HepG2 (cell line): Measurements from ENCODE around the gene FGF14. TPM values are rescaled to one million over a fixed set of nuclear protein-coding genes. Genes with fewer than 3 reads are reported as not detected.

Source experiments
- ATAC-seq: fragments of 200-7000 bp; cut with Tn5 transposase; 3 replicates; pipeline ENCODE4 v1.9.1; 2020; ENCODE audit warnings: mild to moderate bottlenecking, moderate library complexity
- BruUV-seq: library from RNA; stranded (reverse); fragments of 400-500 nt; replicated peaks from 2 replicates; lab custom pipeline; 2021; lab: Mats Ljungman, UMichigan
- CTCF ChIA-PET: fragments of 300-600 bp; formaldehyde crosslinking; extraction: SDS; loops from one replicate; lab custom pipeline; 2021; ENCODE audit warnings: low total read pairs, inconsistent platforms, low intra/inter-chr PET ratio; lab: Yijun Ruan, JAX
- POLR2A ChIA-PET: fragments of 350-600 bp; sonication (Branson Sonifier 250); formaldehyde crosslinking; loops from one replicate; lab custom pipeline; 2020; ENCODE audit warnings: antibody characterized with exemption, inconsistent platforms; lab: Yijun Ruan, JAX
- DNase-seq: peaks from one replicate; pipeline ENCODE4 v3.0.0-alpha.2; 2015; ENCODE audit warnings: low spot score
- FAIRE-seq: peaks from 3 replicates; lab custom pipeline; 2011; peaks lifted over from hg19 to GRCh38; lab: Jason Lieb, UNC
- H2AFZ ChIP-seq: one replicate; pipeline ENCODE4 v1.6.1; 2011; ENCODE audit warnings: low read length, inconsistent platforms
- H3K27ac ChIP-seq: fragments of 300-600 bp; 3 replicates; pipeline ENCODE4 v1.8.0; 2011; ENCODE audit warnings: mixed run types, mild to moderate bottlenecking, mixed read lengths, low read length, inconsistent platforms; ENCODE audit not compliant: insufficient read depth; ENCODE audit errors: extremely low read length
- H3K27me3 ChIP-seq, 2 experiments: fragments of 200-600 bp in 1 of 2; 2 replicates in 1 of 2; 3 replicates in 1 of 2; pipeline versions ENCODE4 v1.6.0 to v1.8.0; 2011; ENCODE audit warnings: low read length in 2 of 2, mild to moderate bottlenecking in 2 of 2, moderate library complexity in 2 of 2, inconsistent platforms in 1 of 2; ENCODE audit not compliant: insufficient read depth in 2 of 2, control insufficient read depth in 1 of 2
- H3K36me3 ChIP-seq, 2 experiments: fragments of 200-600 bp in 1 of 2; replicated peaks in 1 of 2; 2 replicates in 1 of 2; 3 replicates in 1 of 2; pipeline versions ENCODE4 v1.5.1 to v1.8.0; 2011; ENCODE audit warnings: low read length in 2 of 2, inconsistent platforms in 1 of 2; ENCODE audit not compliant: insufficient read depth in 2 of 2, control insufficient read depth in 1 of 2
- H3K4me1 ChIP-seq: 2 replicates; pipeline ENCODE4 v1.5.1; 2012; ENCODE audit warnings: low read length, inconsistent platforms; ENCODE audit not compliant: insufficient read depth
- H3K4me2 ChIP-seq: 2 replicates; pipeline ENCODE4 v1.6.0; 2011; ENCODE audit warnings: low read depth, low read length, inconsistent platforms
- H3K4me3 ChIP-seq, 3 experiments: fragments of 200-600 bp in 1 of 3; sonication (generic), shearing (Covaris generic) in 1 of 3; replicated peaks in 1 of 3; 2 replicates each; pipeline ENCODE4 v1.5.1; 2011 to 2016; ENCODE audit warnings: low read length in 3 of 3, inconsistent platforms in 2 of 3, low read depth in 2 of 3, mild to moderate bottlenecking in 2 of 3, control low read depth in 1 of 3, mixed read lengths in 1 of 3; ENCODE audit not compliant: insufficient read depth in 1 of 3
- H3K79me2 ChIP-seq: one replicate; pipeline ENCODE4 v1.6.1; 2011; ENCODE audit warnings: low read length, inconsistent platforms; ENCODE audit not compliant: insufficient read depth
- H3K9ac ChIP-seq: 2 replicates; pipeline ENCODE4 v1.6.0; 2011; ENCODE audit warnings: mild to moderate bottlenecking, low read depth, low read length, inconsistent platforms; ENCODE audit not compliant: insufficient read depth
- H3K9me3 ChIP-seq: 2 replicates; pipeline ENCODE4 v1.5.1; 2012; ENCODE audit warnings: mild to moderate bottlenecking, low read length
- H4K20me1 ChIP-seq: 2 replicates; pipeline ENCODE4 v1.6.0; 2011; ENCODE audit warnings: inconsistent platforms, mild to moderate bottlenecking, low read length, moderate library complexity; ENCODE audit not compliant: insufficient read depth
- GMEB1 ChIP-seq: sonication (generic); formaldehyde crosslinking; IDR thresholded peaks from 2 replicates; pipeline ENCODE4 v1.5.1; 2020; ENCODE audit warnings: missing genetic modification reagents, mild to moderate bottlenecking, borderline replicate concordance
- KDM4B ChIP-seq: sonication (generic); formaldehyde crosslinking; IDR thresholded peaks from 2 replicates; pipeline ENCODE4 v1.4.0; 2020; ENCODE audit warnings: missing genetic modification reagents
- MAF1 ChIP-seq: sonication (generic); formaldehyde crosslinking; IDR thresholded peaks from 2 replicates; pipeline ENCODE4 v1.5.0; 2020; ENCODE audit warnings: missing genetic modification reagents, borderline replicate concordance
- NRL ChIP-seq: sonication (generic); formaldehyde crosslinking; IDR thresholded peaks from 2 replicates; pipeline ENCODE4 v1.5.0; 2020; ENCODE audit warnings: missing genetic modification reagents, mild to moderate bottlenecking, moderate library complexity, borderline replicate concordance
- SIX4 ChIP-seq: sonication (generic); formaldehyde crosslinking; IDR thresholded peaks from 2 replicates; pipeline ENCODE4 v1.4.0; 2020; ENCODE audit warnings: missing genetic modification reagents
- ZNF124 ChIP-seq: sonication (generic); formaldehyde crosslinking; IDR thresholded peaks from 2 replicates; pipeline ENCODE4 v1.4.0; 2020; ENCODE audit warnings: missing genetic modification reagents
- ZNF552 ChIP-seq: sonication (generic); formaldehyde crosslinking; IDR thresholded peaks from 2 replicates; pipeline ENCODE4 v1.9.0; 2022; ENCODE audit warnings: missing genetic modification reagents, mild to moderate bottlenecking, borderline replicate concordance
- ZNF567 ChIP-seq: sonication (generic); formaldehyde crosslinking; IDR thresholded peaks from 2 replicates; pipeline ENCODE4 v1.8.1; 2023; ENCODE audit warnings: mild to moderate bottlenecking, missing genetic modification reagents, borderline replicate concordance
- ZSCAN21 ChIP-seq: sonication (generic); formaldehyde crosslinking; IDR thresholded peaks from 2 replicates; pipeline ENCODE4 v1.8.0; 2022; ENCODE audit warnings: mild to moderate bottlenecking, missing genetic modification reagents, moderate library complexity, borderline replicate concordance
- WGBS: methylation state at CpG from one replicate; pipeline ENCODE4 v1.1.6; 2017; ENCODE audit warnings: low lambda C conversion rate; 5-methylcytosine and 5-hydroxymethylcytosine counted together
- in situ Hi-C: cut with HindIII; loops from 2 replicates; pipeline ENCODE4 v1.10.0; 2017; ENCODE audit warnings: low pct_unique_long_range_greater_than_20kb; ENCODE audit not compliant: extremely low pct_ligation_motif_present
- intact Hi-C: fragments of 100-400 bp; cut with micrococcal nuclease; formaldehyde crosslinking; loops from one replicate; pipeline ENCODE4 v1.10.0; 2022; ENCODE audit not compliant: unreplicated experiment
- polyA plus RNA-seq, 8 experiments: library from polyadenylated mRNA; depleted of rRNA in 3 of 8; stranded (reverse) in 7 of 8; unstranded in 1 of 8; fragments of >200 nt; fragmentation: Illumina TruSeq in 4 of 8; extraction: Trizol in 4 of 8; gene quantifications; 2 replicates each; pipeline versions ENCODE4 v1.2.1 to v1.2.3, GENCODE V29; 2011 to 2016; ENCODE audit warnings: low read depth in 4 of 8, missing spikeins in 1 of 8, mixed read lengths in 1 of 8; ENCODE audit not compliant: insufficient read depth in 1 of 8
- total RNA-seq, 5 experiments: library from RNA; depleted of rRNA; stranded (reverse); fragments of >200 nt; fragmentation: Illumina TruSeq; extraction: Trizol; gene quantifications; 2 replicates each; pipeline ENCODE4 v1.2.3, GENCODE V29; 2016; ENCODE audit warnings: low read depth in 1 of 5
- TF ChIP-seq, protein P1 (sequence below): sonication (generic); formaldehyde crosslinking; IDR thresholded peaks from 2 replicates; pipeline ENCODE4 v1.4.0; 2020; ENCODE audit warnings: mild to moderate bottlenecking, missing genetic modification reagents, borderline replicate concordance
- TF ChIP-seq, protein P2 (sequence below): sonication (generic); formaldehyde crosslinking; IDR thresholded peaks from 2 replicates; pipeline ENCODE4 v1.5.0; 2020; ENCODE audit warnings: mild to moderate bottlenecking, missing genetic modification reagents, borderline replicate concordance
- TF ChIP-seq, protein P3 (sequence below): sonication (generic); formaldehyde crosslinking; IDR thresholded peaks from 2 replicates; pipeline ENCODE4 v1.8.0; 2022; ENCODE audit warnings: missing genetic modification reagents, mild to moderate bottlenecking, moderate library complexity, borderline replicate concordance

The FGF14 gene
- total and polyA plus RNA-seq, 2 of the 13 experiments (the other 11 are each of a cell fraction or from before 2014, with no cell fraction given): not detected

- no peak for TF ChIP-seq ZNF567 (CRISPR knock-in tag)
Observed at GRCh38 chr13:101779147-101779546, 622.7 kb downstream of the FGF14 start (continued).

DNA sequence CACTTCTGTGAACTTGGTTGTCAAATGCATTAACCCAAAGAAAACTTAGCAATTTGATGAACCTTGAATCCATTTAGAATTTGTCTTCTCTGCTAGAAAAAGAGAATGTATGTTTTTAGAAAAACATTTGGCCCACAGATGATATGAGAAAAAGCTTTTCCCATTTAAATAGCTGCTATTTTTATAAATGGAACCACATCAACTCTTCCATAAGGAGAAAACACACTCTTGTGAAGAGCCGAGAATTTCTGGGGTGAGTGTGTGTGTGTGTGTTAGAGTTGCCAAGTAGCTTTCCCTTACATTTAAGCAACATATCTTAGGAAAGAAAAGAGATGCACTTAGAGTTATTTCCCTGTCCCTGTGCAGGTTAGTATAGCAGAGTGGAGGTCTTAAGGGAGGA, 626.6 kb downstream of the FGF14 start:
- Histone ChIP-seq H3K4me3 (no peak overlapping the region), H3K27ac (no peak overlapping the region), H3K4me1 (no peaks in the 10 kb centered on the region), H3K4me2 (no peak overlapping the region), H3K9ac (no peak overlapping the region), H4K20me1 (no peaks in the 10 kb centered on the region), H3K36me3 (no peaks in the 10 kb centered on the region), H2AFZ (no peak overlapping the region), H3K79me2 (no peaks in the 10 kb centered on the region), H3K27me3 (no peaks in the 10 kb centered on the region), H3K9me3 (no peaks in the 10 kb centered on the region)
- WGBS: 0% methylated on average over 1 of the region's 1 CpG
- ATAC-seq (no peak), DNase-seq (no peak), FAIRE-seq (no peak)
- intact Hi-C loops (no loop called here), in situ Hi-C loops (loop anchor here (25.0 kb wide), 1 partner anchor 787 kb away; no protein-coding TSS in a partner anchor)
- POLR2A ChIA-PET: no interaction called here
- CTCF ChIA-PET: no interaction called here
- BruUV-seq: no TSS peak
- no peak for TF ChIP-seq ZNF124 (CRISPR knock-in tag)
- TF ChIP-seq, protein P1, sequence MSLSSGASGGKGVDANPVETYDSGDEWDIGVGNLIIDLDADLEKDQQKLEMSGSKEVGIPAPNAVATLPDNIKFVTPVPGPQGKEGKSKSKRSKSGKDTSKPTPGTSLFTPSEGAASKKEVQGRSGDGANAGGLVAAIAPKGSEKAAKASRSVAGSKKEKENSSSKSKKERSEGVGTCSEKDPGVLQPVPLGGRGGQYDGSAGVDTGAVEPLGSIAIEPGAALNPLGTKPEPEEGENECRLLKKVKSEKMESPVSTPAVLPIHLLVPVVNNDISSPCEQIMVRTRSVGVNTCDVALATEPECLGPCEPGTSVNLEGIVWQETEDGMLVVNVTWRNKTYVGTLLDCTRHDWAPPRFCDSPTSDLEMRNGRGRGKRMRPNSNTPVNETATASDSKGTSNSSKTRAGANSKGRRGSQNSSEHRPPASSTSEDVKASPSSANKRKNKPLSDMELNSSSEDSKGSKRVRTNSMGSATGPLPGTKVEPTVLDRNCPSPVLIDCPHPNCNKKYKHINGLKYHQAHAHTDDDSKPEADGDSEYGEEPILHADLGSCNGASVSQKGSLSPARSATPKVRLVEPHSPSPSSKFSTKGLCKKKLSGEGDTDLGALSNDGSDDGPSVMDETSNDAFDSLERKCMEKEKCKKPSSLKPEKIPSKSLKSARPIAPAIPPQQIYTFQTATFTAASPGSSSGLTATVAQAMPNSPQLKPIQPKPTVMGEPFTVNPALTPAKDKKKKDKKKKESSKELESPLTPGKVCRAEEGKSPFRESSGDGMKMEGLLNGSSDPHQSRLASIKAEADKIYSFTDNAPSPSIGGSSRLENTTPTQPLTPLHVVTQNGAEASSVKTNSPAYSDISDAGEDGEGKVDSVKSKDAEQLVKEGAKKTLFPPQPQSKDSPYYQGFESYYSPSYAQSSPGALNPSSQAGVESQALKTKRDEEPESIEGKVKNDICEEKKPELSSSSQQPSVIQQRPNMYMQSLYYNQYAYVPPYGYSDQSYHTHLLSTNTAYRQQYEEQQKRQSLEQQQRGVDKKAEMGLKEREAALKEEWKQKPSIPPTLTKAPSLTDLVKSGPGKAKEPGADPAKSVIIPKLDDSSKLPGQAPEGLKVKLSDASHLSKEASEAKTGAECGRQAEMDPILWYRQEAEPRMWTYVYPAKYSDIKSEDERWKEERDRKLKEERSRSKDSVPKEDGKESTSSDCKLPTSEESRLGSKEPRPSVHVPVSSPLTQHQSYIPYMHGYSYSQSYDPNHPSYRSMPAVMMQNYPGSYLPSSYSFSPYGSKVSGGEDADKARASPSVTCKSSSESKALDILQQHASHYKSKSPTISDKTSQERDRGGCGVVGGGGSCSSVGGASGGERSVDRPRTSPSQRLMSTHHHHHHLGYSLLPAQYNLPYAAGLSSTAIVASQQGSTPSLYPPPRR (CRISPR knock-in tag): no peak
- no peak for TF ChIP-seq MAF1
- TF ChIP-seq KDM4B (CRISPR knock-in tag): no peak
- TF ChIP-seq, protein P2, sequence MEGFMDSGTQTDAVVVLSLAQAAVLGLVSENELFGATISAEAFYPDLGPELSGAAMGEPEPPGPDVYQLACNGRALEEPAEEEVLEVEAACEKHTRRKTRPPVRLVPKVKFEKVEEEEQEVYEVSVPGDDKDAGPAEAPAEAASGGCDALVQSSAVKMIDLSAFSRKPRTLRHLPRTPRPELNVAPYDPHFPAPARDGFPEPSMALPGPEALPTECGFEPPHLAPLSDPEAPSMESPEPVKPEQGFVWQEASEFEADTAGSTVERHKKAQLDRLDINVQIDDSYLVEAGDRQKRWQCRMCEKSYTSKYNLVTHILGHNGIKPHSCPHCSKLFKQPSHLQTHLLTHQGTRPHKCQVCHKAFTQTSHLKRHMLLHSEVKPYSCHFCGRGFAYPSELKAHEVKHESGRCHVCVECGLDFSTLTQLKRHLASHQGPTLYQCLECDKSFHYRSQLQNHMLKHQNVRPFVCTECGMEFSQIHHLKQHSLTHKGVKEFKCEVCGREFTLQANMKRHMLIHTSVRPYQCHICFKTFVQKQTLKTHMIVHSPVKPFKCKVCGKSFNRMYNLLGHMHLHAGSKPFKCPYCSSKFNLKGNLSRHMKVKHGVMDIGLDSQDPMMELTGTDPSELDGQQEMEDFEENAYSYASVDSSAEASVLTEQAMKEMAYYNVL (CRISPR knock-in tag): no peak
- TF ChIP-seq ZSCAN21 (CRISPR knock-in tag): no peak
- no peak for TF ChIP-seq SIX4 (CRISPR knock-in tag)
- TF ChIP-seq, protein P3, sequence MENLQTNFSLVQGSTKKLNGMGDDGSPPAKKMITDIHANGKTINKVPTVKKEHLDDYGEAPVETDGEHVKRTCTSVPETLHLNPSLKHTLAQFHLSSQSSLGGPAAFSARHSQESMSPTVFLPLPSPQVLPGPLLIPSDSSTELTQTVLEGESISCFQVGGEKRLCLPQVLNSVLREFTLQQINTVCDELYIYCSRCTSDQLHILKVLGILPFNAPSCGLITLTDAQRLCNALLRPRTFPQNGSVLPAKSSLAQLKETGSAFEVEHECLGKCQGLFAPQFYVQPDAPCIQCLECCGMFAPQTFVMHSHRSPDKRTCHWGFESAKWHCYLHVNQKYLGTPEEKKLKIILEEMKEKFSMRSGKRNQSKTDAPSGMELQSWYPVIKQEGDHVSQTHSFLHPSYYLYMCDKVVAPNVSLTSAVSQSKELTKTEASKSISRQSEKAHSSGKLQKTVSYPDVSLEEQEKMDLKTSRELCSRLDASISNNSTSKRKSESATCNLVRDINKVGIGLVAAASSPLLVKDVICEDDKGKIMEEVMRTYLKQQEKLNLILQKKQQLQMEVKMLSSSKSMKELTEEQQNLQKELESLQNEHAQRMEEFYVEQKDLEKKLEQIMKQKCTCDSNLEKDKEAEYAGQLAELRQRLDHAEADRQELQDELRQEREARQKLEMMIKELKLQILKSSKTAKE (CRISPR knock-in tag): no peak
- no peak for TF ChIP-seq ZNF552 (CRISPR knock-in tag)
- no peak for TF ChIP-seq GMEB1 (CRISPR knock-in tag)
- TF ChIP-seq NRL (CRISPR knock-in tag): no peak
